HL-60 (cell line): ENCODE data around the gene ENG.

Source experiments
- DNase-seq, 2 experiments: peaks; one replicate each; pipeline ENCODE4 v3.0.0-alpha.2; 2010 to 2020; ENCODE audit warnings: low read depth in 1 of 2, low spot score in 1 of 2
- H3K27ac ChIP-seq: fragments of 250-450 bp; sonication (Bioruptor Pico); replicated peaks from 2 replicates; pipeline ENCODE4 v1.5.1; 2020; ENCODE audit warnings: mild to moderate bottlenecking, moderate library complexity
- H3K27me3 ChIP-seq: fragments of 250-450 bp; sonication (Bioruptor Pico); 2 replicates; pipeline ENCODE4 v1.5.1; 2021; ENCODE audit warnings: mild to moderate bottlenecking, moderate library complexity; ENCODE audit not compliant: insufficient read depth, poor library complexity, severe bottlenecking
- H3K4me3 ChIP-seq: replicated peaks from 2 replicates; pipeline ENCODE4 v1.5.1; 2011; ENCODE audit warnings: mild to moderate bottlenecking, control low read depth, low read length; ENCODE audit not compliant: insufficient read depth
- GABPA ChIP-seq: IDR thresholded peaks from 2 replicates; pipeline ENCODE4 v1.6.1; 2012; ENCODE audit warnings: low read depth
- POLR2AphosphoS5 ChIP-seq: IDR thresholded peaks from 2 replicates; pipeline ENCODE4 v1.6.1; 2012; ENCODE audit warnings: low read depth
- SPI1 ChIP-seq: IDR thresholded peaks from 2 replicates; pipeline ENCODE4 v1.6.1; 2012; ENCODE audit warnings: low read depth, mild to moderate bottlenecking, borderline replicate concordance
- TF ChIP-seq, protein P1 (sequence below): IDR thresholded peaks from one replicate; pipeline ENCODE4 v1.5.1; 2011; ENCODE audit warnings: low read length, control low read depth, inconsistent platforms; ENCODE audit not compliant: insufficient read depth
- TF ChIP-seq, protein P2 (sequence below): IDR thresholded peaks from 2 replicates; pipeline ENCODE4 v1.6.1; 2012; ENCODE audit warnings: low read depth; ENCODE audit not compliant: insufficient replicate concordance

ENG gene

DNA sequence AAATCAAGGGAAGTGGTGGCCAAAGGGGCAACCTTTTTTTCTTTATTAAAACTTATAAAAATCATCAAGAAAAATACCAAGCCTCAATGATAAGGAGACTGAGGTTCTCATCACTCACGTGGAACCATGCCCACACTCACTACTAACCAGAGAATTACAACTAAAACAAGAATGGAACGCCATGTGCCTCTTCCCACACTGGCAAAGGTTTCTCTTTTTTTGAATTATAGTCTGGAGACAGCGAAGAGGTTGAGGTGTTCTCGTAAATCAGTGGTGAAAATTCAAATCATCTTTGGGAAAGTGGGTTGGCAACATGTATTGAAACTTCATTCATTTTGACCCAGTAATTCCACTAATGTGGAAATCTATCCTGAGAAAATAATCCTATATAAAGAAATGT is 32.4 kb downstream of the ENG start:
- no peak for TF ChIP-seq POLR2AphosphoS5
- TF ChIP-seq, protein P1, sequence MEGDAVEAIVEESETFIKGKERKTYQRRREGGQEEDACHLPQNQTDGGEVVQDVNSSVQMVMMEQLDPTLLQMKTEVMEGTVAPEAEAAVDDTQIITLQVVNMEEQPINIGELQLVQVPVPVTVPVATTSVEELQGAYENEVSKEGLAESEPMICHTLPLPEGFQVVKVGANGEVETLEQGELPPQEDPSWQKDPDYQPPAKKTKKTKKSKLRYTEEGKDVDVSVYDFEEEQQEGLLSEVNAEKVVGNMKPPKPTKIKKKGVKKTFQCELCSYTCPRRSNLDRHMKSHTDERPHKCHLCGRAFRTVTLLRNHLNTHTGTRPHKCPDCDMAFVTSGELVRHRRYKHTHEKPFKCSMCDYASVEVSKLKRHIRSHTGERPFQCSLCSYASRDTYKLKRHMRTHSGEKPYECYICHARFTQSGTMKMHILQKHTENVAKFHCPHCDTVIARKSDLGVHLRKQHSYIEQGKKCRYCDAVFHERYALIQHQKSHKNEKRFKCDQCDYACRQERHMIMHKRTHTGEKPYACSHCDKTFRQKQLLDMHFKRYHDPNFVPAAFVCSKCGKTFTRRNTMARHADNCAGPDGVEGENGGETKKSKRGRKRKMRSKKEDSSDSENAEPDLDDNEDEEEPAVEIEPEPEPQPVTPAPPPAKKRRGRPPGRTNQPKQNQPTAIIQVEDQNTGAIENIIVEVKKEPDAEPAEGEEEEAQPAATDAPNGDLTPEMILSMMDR: no peak
- TF ChIP-seq, protein P2, sequence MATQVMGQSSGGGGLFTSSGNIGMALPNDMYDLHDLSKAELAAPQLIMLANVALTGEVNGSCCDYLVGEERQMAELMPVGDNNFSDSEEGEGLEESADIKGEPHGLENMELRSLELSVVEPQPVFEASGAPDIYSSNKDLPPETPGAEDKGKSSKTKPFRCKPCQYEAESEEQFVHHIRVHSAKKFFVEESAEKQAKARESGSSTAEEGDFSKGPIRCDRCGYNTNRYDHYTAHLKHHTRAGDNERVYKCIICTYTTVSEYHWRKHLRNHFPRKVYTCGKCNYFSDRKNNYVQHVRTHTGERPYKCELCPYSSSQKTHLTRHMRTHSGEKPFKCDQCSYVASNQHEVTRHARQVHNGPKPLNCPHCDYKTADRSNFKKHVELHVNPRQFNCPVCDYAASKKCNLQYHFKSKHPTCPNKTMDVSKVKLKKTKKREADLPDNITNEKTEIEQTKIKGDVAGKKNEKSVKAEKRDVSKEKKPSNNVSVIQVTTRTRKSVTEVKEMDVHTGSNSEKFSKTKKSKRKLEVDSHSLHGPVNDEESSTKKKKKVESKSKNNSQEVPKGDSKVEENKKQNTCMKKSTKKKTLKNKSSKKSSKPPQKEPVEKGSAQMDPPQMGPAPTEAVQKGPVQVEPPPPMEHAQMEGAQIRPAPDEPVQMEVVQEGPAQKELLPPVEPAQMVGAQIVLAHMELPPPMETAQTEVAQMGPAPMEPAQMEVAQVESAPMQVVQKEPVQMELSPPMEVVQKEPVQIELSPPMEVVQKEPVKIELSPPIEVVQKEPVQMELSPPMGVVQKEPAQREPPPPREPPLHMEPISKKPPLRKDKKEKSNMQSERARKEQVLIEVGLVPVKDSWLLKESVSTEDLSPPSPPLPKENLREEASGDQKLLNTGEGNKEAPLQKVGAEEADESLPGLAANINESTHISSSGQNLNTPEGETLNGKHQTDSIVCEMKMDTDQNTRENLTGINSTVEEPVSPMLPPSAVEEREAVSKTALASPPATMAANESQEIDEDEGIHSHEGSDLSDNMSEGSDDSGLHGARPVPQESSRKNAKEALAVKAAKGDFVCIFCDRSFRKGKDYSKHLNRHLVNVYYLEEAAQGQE: no peak
- TF ChIP-seq SPI1: no peak
- TF ChIP-seq GABPA: no peak
- DNase-seq: no peak
- no peak overlapping the region for H3K4me3 ChIP-seq

DNA sequence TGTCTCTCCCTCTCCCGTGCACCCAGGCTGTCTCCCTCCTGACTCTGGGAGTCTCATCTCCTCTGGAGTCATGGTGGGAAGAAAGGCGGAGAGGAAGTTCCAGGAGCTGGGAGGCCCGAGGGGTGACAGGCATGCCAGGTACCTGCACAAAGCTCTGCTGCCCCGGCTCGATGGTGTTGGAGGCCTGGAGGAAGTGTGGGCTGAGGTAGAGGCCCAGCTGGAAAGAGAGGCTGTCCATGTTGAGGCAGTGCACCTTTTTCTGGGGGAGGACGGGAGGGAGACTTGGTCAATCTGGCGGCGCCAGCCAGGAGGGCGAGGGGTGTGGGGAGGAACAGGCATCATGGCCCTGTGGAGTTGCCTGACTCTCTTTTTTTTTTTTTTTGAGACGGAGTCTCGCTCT is 35.9 kb downstream of the ENG start:
- TF ChIP-seq POLR2AphosphoS5 (no peak), SPI1 (no peak), GABPA (no peak)
- TF ChIP-seq, protein P2: no peak
- TF ChIP-seq, protein P1: no peak
- H3K27me3 ChIP-seq: no peaks in the 10 kb centered on the region
- no peak overlapping the region for H3K27ac ChIP-seq
- H3K4me3 ChIP-seq: no peak overlapping the region
- no peak for DNase-seq

More for the DNA sequence above, 32.4 kb downstream of the ENG start:
- Histone ChIP-seq H3K27me3 (no peaks in the 10 kb centered on the region), H3K27ac (no peak overlapping the region)

DNA sequence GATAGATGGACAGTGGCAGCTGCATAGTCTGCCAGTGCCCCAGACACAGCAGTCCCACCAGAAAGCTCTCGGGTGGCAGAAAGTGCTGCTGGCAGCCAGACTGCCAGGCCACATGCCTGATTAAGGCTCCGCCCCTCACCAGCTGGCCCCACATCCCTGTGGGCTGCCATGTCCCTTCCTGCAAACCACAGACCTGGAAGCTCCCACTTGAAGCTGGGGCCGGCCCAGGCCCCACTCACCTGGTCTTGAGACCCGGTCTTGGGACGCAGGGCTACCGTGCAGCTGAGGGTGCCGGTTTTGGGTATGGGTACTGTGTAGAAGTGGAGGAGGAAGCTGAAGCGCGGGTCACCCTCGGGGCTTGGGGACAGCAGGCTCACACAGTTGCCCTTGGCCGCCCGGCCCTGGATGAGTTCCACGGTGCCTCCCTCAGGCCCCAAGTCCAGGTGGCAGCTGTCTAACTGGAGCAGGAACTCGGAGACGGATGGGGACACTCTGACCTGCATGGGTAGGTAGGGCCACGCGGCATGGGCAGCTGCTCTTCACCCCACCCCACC is 36.5 kb downstream of the ENG start:
- no peak for DNase-seq
- TF ChIP-seq, protein P2: no peak
- no peak for TF ChIP-seq SPI1
- TF ChIP-seq, protein P1: no peak
- no peak for TF ChIP-seq POLR2AphosphoS5
- no peak for TF ChIP-seq GABPA
- no peak overlapping the region for H3K4me3 ChIP-seq
- H3K27ac ChIP-seq: no peak overlapping the region
- no peaks in the 10 kb centered on the region for H3K27me3 ChIP-seq
